Calu3 (cell line): ENCODE data around the gene ASAP2. TPM values are rescaled to one million over a fixed set of nuclear protein-coding genes. Genes with fewer than 3 reads are reported as not detected.
"Not testable (repeated sequence)": the region's sequence is repeated elsewhere in the genome, so short reads cannot be mapped to it uniquely, and the experiment has no call there.

Experiments
- BruUV-seq: library from RNA; stranded (reverse); fragments of 400-500 nt; replicated peaks from 2 replicates; lab custom pipeline; 2021; lab: Mats Ljungman, UMichigan
- CTCF ChIA-PET: fragments of 300-600 bp; sonication (Branson Sonifier 250); formaldehyde crosslinking; loops from one replicate; lab custom pipeline; 2022; ENCODE audit warnings: antibody characterized with exemption; lab: Charles Lee
- DNase-seq: peaks from one replicate; pipeline ENCODE4 v3.0.0; 2022
- H3K27ac Mint-ChIP-seq: one replicate; pipeline ENCODE4 v1.8.0; 2022; ENCODE audit warnings: mixed read lengths; ENCODE audit not compliant: unreplicated experiment
- H3K27me3 Mint-ChIP-seq: one replicate; pipeline ENCODE4 v1.8.0; 2022; ENCODE audit warnings: mixed read lengths; ENCODE audit not compliant: unreplicated experiment
- H3K36me3 Mint-ChIP-seq: one replicate; pipeline ENCODE4 v1.8.0; 2022; ENCODE audit warnings: mild to moderate bottlenecking, moderate library complexity, mixed read lengths; ENCODE audit not compliant: insufficient read depth, unreplicated experiment
- H3K4me1 Mint-ChIP-seq: one replicate; pipeline ENCODE4 v1.8.0; 2022; ENCODE audit warnings: mild to moderate bottlenecking, low read depth, mixed read lengths; ENCODE audit not compliant: unreplicated experiment
- H3K4me3 Mint-ChIP-seq: one replicate; pipeline ENCODE4 v1.8.0; 2022; ENCODE audit warnings: mild to moderate bottlenecking, low read depth, moderate library complexity, mixed read lengths; ENCODE audit not compliant: unreplicated experiment
- H3K9me3 Mint-ChIP-seq: one replicate; pipeline ENCODE4 v1.8.0; 2022; ENCODE audit warnings: low read depth, mixed read lengths; ENCODE audit not compliant: unreplicated experiment
- CTCF ChIP-seq: fragments of 200-600 bp; IDR thresholded peaks from one replicate; pipeline ENCODE4 v1.8.0; 2022; ENCODE audit warnings: antibody characterized with exemption; ENCODE audit not compliant: unreplicated experiment
- intact Hi-C: fragments of 100-400 bp; cut with micrococcal nuclease; formaldehyde crosslinking; loops from one replicate; pipeline ENCODE4 v1.10.0; 2022; ENCODE audit not compliant: unreplicated experiment
- total RNA-seq: library from RNA; stranded (reverse); gene quantifications from 2 replicates; pipeline ENCODE4 v1.2.3, GENCODE V29; 2022

ASAP2 gene
- total RNA-seq, 1 experiment from 2014 or later: 78.6 TPM

GRCh38 chr2:9212661-9213411 lies 6.2 kb downstream of the ASAP2 start:
- TF ChIP-seq CTCF: no peak
- Mint-ChIP-seq H3K27ac (peak overlapping the region; percentile 1), H3K4me1 (peaks cover 52% of the 10 kb centered on the region), H3K27me3 (no peaks in the 10 kb centered on the region), H3K9me3 (no peaks in the 10 kb centered on the region), H3K4me3 (peak overlapping the region; percentile 50), H3K36me3 (peaks cover 73% of the 10 kb centered on the region)
- intact Hi-C loops: no loop called here
- no TSS peak for BruUV-seq
- CTCF ChIA-PET: interaction anchor here (0.6 to 1.0 kb wide), 2 partner anchors 14 to 836 kb away, joined by 3 to 4 read pairs; no protein-coding TSS in a partner anchor
- no peak for DNase-seq

- TF ChIP-seq CTCF: no peak
- Mint-ChIP-seq H3K36me3 (peaks cover 73% of the 10 kb centered on the region), H3K27ac (peak overlapping the region; percentile 1), H3K9me3 (no peaks in the 10 kb centered on the region), H3K27me3 (no peaks in the 10 kb centered on the region), H3K4me1 (peaks cover 59% of the 10 kb centered on the region), H3K4me3 (no peak overlapping the region)
- CTCF ChIA-PET: interaction anchor here (1.0 to 1.1 kb wide), 2 partner anchors 14 to 16 kb away, joined by 3 read pairs; no protein-coding TSS in a partner anchor
- BruUV-seq: no TSS peak
- no peak for DNase-seq
- intact Hi-C loops: no loop called here
These were observed 7.0 kb downstream of the ASAP2 start for GRCh38 chr2:9213477-9214051.

- peaks cover 66% of the 10 kb centered on the region for H3K36me3 Mint-ChIP-seq
- DNase-seq: no peak
- CTCF ChIA-PET: interaction anchor here (0.6 kb wide), 1 partner anchor 80 kb away, joined by 3 read pairs; no protein-coding TSS in a partner anchor
- no peak for TF ChIP-seq CTCF
- peaks cover 66% of the 10 kb centered on the region for H3K4me1 Mint-ChIP-seq
- no peaks in the 10 kb centered on the region for H3K9me3 Mint-ChIP-seq
- BruUV-seq: no TSS peak
- intact Hi-C loops: no loop called here
- no peak overlapping the region for H3K4me3 Mint-ChIP-seq
- H3K27me3 Mint-ChIP-seq: no peaks in the 10 kb centered on the region
- H3K27ac Mint-ChIP-seq: no peak overlapping the region
These were observed 8.3 kb downstream of the ASAP2 start for GRCh38 chr2:9214873-9215272.

GRCh38 chr2:9215680-9216079 lies 9.1 kb downstream of the ASAP2 start:
- H3K36me3 Mint-ChIP-seq: peaks cover 59% of the 10 kb centered on the region
- no peaks in the 10 kb centered on the region for H3K9me3 Mint-ChIP-seq
- H3K27ac Mint-ChIP-seq: no peak overlapping the region
- DNase-seq: no peak
- CTCF ChIA-PET: interaction anchor here (0.6 to 0.7 kb wide), 2 partner anchors 79 to 1989 kb away, joined by 3 to 6 read pairs; no protein-coding TSS in a partner anchor
- no peak for TF ChIP-seq CTCF
- H3K4me1 Mint-ChIP-seq: peaks cover 61% of the 10 kb centered on the region
- no peaks in the 10 kb centered on the region for H3K27me3 Mint-ChIP-seq
- no peak overlapping the region for H3K4me3 Mint-ChIP-seq
- intact Hi-C loops: no loop called here
- no TSS peak for BruUV-seq

GRCh38 chr2:9216143-9216542 lies 9.5 kb downstream of the ASAP2 start:
- Mint-ChIP-seq H3K4me1 (peaks cover 65% of the 10 kb centered on the region), H3K36me3 (peaks cover 55% of the 10 kb centered on the region)
- H3K27ac Mint-ChIP-seq, H3K4me3 Mint-ChIP-seq, intact Hi-C loops, H3K27me3 Mint-ChIP-seq, BruUV-seq, DNase-seq, H3K9me3 Mint-ChIP-seq: not testable (repeated sequence)
- CTCF ChIA-PET: interaction anchor here (0.7 kb wide), 2 partner anchors 116 to 1988 kb away, joined by 5 to 6 read pairs; no protein-coding TSS in a partner anchor
